CD8-positive, alpha-beta memory T cell (primary cell): Measurements from ENCODE around the gene SNCAIP. TPM values are rescaled to one million over a fixed set of nuclear protein-coding genes. Genes with fewer than 3 reads are reported as not detected.

Source experiments
- CTCF ChIA-PET: fragments of 350-600 bp; sonication (Branson Sonifier 250); formaldehyde crosslinking; loops from one replicate; lab custom pipeline; 2021; ENCODE audit warnings: antibody characterized with exemption; lab: Charles Lee
- POLR2A ChIA-PET: fragments of 350-600 bp; sonication (Branson Sonifier 250); formaldehyde crosslinking; loops from one replicate; lab custom pipeline; 2021; ENCODE audit warnings: antibody characterized with exemption; lab: Charles Lee
- DNase-seq, 5 donors: peaks; one replicate each; pipeline versions ENCODE4 v3.0.0 to v3.0.0-alpha.2; 2020 to 2022; ENCODE audit warnings: mixed read lengths in 1 of 5
- H3K27ac ChIP-seq: one replicate; pipeline ENCODE4 v1.7.0; 2013; ENCODE audit warnings: low read depth, mild to moderate bottlenecking, low read length, moderate library complexity
- H3K27me3 ChIP-seq: 2 replicates; pipeline ENCODE4 v1.7.0; 2013; ENCODE audit warnings: low read length, mild to moderate bottlenecking; ENCODE audit not compliant: insufficient read depth, poor library complexity, severe bottlenecking
- H3K36me3 ChIP-seq: 2 replicates; pipeline ENCODE4 v1.7.0; 2013; ENCODE audit warnings: mild to moderate bottlenecking, low read length, moderate library complexity; ENCODE audit not compliant: insufficient read depth
- H3K4me1 ChIP-seq: 2 replicates; pipeline ENCODE4 v1.7.0; 2013; ENCODE audit warnings: mild to moderate bottlenecking, low read length, moderate library complexity; ENCODE audit not compliant: insufficient read depth
- H3K4me3 ChIP-seq: 2 replicates; pipeline ENCODE4 v1.7.0; 2013; ENCODE audit warnings: mild to moderate bottlenecking, low read length
- H3K9me3 ChIP-seq: 2 replicates; pipeline ENCODE4 v1.7.0; 2013; ENCODE audit warnings: mild to moderate bottlenecking, low read length
- H3K27ac Mint-ChIP-seq, 8 donors: one replicate each; pipeline ENCODE4 v1.8.0; 2020 to 2021; ENCODE audit warnings: mixed read lengths in 8 of 8, mild to moderate bottlenecking in 6 of 8, inconsistent platforms in 3 of 8, moderate library complexity in 3 of 8
- H3K27me3 Mint-ChIP-seq, 2 donors: one replicate each; pipeline ENCODE4 v1.8.0; 2020 to 2021; ENCODE audit warnings: mixed read lengths in 2 of 2, mild to moderate bottlenecking in 1 of 2, moderate library complexity in 1 of 2
- H3K36me3 Mint-ChIP-seq, 3 donors: one replicate each; pipeline ENCODE4 v1.8.0; 2020 to 2021; ENCODE audit warnings: mixed read lengths in 3 of 3, inconsistent platforms in 1 of 3, mild to moderate bottlenecking in 1 of 3
- H3K4me1 Mint-ChIP-seq, 3 donors: one replicate each; pipeline ENCODE4 v1.8.0; 2020 to 2021; ENCODE audit warnings: mixed read lengths in 3 of 3, inconsistent platforms in 1 of 3, mild to moderate bottlenecking in 1 of 3
- H3K4me3 Mint-ChIP-seq, 7 donors: one replicate each; pipeline ENCODE4 v1.8.0; 2020 to 2021; ENCODE audit warnings: mixed read lengths in 7 of 7, mild to moderate bottlenecking in 6 of 7, moderate library complexity in 4 of 7, inconsistent platforms in 2 of 7
- H3K9me3 Mint-ChIP-seq, 5 donors: one replicate each; pipeline ENCODE4 v1.8.0; 2020 to 2022; ENCODE audit warnings: mixed read lengths in 5 of 5, mild to moderate bottlenecking in 3 of 5, moderate library complexity in 2 of 5, inconsistent platforms in 1 of 5
- polyA plus RNA-seq: library from polyadenylated mRNA; unstranded; fragments of 300-500 nt; fragmentation: Illumina TruSeq; gene quantifications from one replicate; pipeline ENCODE4 v1.2.3, GENCODE V29; 2021
- total RNA-seq, 2 experiments: library from RNA; stranded (reverse); gene quantifications; one replicate each; pipeline ENCODE4 v1.2.3, GENCODE V29; 2021

Gene SNCAIP
- total and polyA plus RNA-seq, 3 experiments from 2014 or later: not detected

DNA sequence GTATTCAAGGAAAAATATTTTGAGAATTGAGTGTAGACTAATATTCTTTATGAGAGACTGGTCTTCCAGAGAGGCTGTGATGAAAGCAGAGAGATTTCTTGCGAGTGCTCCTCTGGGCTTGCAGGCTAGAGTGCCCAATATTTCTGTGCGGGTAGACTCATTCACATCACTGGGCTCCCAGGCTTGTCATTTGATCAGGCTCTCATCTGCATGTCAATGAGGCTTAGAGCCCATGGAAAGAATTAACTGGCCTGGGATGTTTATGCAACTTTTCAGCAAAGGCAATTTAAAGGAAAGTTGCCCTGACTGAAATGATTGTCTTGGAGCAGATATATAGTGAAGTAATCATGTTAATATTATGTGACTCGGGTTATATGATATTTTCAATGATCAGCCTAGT lies 42.3 kb downstream of the SNCAIP start:
- Mint-ChIP-seq H3K27ac (no peak overlapping the region), H3K4me1 (no peaks in the 10 kb centered on the region), H3K36me3 (no peaks in the 10 kb centered on the region), H3K27me3 (no peaks in the 10 kb centered on the region), H3K9me3 (no peaks in the 10 kb centered on the region), H3K4me3 (no peak overlapping the region)
- Histone ChIP-seq H3K4me1 (no peaks in the 10 kb centered on the region), H3K27ac (no peak overlapping the region), H3K36me3 (no peaks in the 10 kb centered on the region), H3K9me3 (no peaks in the 10 kb centered on the region), H3K4me3 (no peak overlapping the region), H3K27me3 (no peaks in the 10 kb centered on the region)
- DNase-seq: no peak
- ChIA-PET CTCF (no interaction called here), POLR2A (no interaction called here)

DNA sequence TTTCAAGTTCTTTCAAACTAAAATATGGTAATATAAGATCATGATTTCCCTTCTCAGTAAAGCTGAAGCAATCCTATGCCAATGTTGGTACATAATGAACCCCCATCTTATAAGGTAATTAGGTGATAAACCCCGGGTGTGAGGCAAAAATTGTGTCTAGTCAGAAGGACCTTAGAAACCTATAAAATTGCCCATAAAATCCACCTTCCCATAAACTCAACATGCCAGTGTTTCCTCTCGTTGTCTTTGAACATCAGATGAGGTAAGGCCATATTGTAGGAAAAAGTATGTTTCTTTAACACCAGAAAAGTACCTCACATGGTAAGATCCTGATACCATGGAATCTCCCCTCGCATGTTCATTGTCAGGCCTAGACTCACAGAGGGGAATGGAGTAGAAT lies 43.3 kb downstream of the SNCAIP start:
- Histone ChIP-seq H3K36me3 (no peaks in the 10 kb centered on the region), H3K27ac (no peak overlapping the region), H3K4me1 (no peaks in the 10 kb centered on the region), H3K9me3 (no peaks in the 10 kb centered on the region), H3K27me3 (no peaks in the 10 kb centered on the region), H3K4me3 (no peak overlapping the region)
- Mint-ChIP-seq H3K4me1 (no peaks in the 10 kb centered on the region), H3K27me3 (no peaks in the 10 kb centered on the region), H3K36me3 (no peaks in the 10 kb centered on the region), H3K27ac (no peak overlapping the region), H3K9me3 (no peaks in the 10 kb centered on the region), H3K4me3 (no peak overlapping the region)
- ChIA-PET POLR2A (no interaction called here), CTCF (no interaction called here)
- DNase-seq: no peak

DNA sequence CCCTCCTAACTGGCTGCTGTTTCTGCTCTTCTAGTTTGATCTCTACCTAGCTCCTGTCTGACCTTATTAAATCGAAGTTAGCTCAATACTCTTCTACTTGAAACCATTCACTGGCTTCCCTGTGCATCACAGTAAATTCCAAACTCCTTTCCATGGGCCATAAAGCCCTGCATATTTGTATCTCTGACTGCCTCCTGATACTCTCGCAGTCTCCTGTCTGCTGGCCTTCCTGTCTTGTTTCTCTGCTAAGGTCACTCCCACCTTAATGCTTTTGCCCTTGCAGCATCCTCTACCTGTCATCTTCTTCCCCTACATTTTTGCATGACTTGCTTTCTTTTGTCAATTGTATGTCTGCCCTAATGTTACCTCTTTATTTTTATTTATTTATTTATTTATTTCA lies 44.8 kb downstream of the SNCAIP start:
- DNase-seq: no peak
- no peaks in the 10 kb centered on the region for H3K9me3 ChIP-seq
- Mint-ChIP-seq H3K4me1 (no peaks in the 10 kb centered on the region), H3K36me3 (no peaks in the 10 kb centered on the region), H3K9me3 (no peaks in the 10 kb centered on the region), H3K27me3 (no peaks in the 10 kb centered on the region), H3K4me3 (no peak overlapping the region), H3K27ac (no peak overlapping the region)
- no peaks in the 10 kb centered on the region for H3K4me1 ChIP-seq
- no peak overlapping the region for H3K27ac ChIP-seq
- H3K4me3 ChIP-seq: no peak overlapping the region
- CTCF ChIA-PET: no interaction called here
- no peaks in the 10 kb centered on the region for H3K27me3 ChIP-seq
- H3K36me3 ChIP-seq: no peaks in the 10 kb centered on the region
- POLR2A ChIA-PET: no interaction called here

DNA sequence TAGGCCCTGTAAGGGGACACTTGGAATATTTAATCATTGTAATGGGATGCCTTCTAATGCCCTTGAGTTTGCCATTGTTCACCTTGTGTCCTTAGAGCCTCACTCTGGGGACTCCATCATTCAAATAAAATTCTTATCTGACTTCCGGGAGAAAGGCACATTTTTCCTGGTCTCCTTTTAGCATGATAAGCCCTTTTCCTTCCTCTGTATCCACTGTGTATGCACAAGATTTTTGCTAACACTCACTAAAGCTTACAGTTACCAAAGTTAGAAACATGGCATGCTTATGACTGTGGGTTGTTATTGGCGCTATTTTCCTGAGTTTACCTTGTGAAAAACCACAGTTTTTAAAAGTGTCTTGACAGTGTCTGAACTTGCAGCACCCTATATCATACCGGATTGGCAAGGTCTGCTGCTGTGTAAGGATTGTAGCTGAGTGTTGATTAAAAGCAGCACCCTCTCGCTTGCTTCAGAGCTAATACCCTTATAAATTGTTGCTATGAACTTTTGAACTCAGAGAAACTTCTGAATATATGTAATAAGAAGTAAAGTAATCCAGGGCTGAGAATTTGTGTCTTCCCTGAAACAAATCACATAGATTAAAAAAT lies 46.4 kb downstream of the SNCAIP start:
- Histone ChIP-seq H3K4me1 (no peaks in the 10 kb centered on the region), H3K9me3 (no peaks in the 10 kb centered on the region), H3K27me3 (no peaks in the 10 kb centered on the region), H3K36me3 (no peaks in the 10 kb centered on the region), H3K4me3 (no peak overlapping the region), H3K27ac (no peak overlapping the region)
- no peak for DNase-seq
- H3K9me3 Mint-ChIP-seq: peaks cover 0 to 2% (median 0%) of the 10 kb centered on the region in 5 donors
- POLR2A ChIA-PET: no interaction called here
- H3K27ac Mint-ChIP-seq: no peak overlapping the region
- CTCF ChIA-PET: no interaction called here
- no peaks in the 10 kb centered on the region for H3K36me3 Mint-ChIP-seq
- H3K4me1 Mint-ChIP-seq: no peaks in the 10 kb centered on the region
- no peaks in the 10 kb centered on the region for H3K27me3 Mint-ChIP-seq
- no peak overlapping the region for H3K4me3 Mint-ChIP-seq

DNA sequence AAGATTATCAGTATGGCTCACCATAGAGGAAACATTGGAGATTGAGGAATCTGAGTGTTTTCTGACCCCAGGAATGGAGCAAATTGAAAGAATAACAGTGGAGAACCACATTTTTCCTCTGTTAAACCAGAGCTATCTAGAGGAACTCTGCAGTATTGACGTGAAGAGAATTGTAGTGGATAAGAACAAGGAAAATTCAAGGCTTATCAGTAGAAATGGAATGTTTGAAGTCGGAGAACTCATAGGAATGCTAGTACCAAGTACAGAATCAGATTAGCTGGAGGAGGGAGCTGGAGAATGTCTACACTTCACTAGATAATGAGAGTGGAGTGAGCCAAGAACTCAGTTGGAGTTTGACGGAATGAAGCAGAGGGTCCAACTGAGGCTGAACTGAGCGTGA lies 50.3 kb downstream of the SNCAIP start:
- Histone ChIP-seq H3K9me3 (no peaks in the 10 kb centered on the region), H3K4me1 (no peaks in the 10 kb centered on the region), H3K4me3 (no peak overlapping the region), H3K27ac (no peak overlapping the region), H3K36me3 (no peaks in the 10 kb centered on the region), H3K27me3 (no peaks in the 10 kb centered on the region)
- Mint-ChIP-seq H3K27me3 (no peaks in the 10 kb centered on the region), H3K4me1 (no peaks in the 10 kb centered on the region), H3K4me3 (no peak overlapping the region), H3K27ac (no peak overlapping the region), H3K36me3 (no peaks in the 10 kb centered on the region), H3K9me3 (peaks cover 0 to 6% (median 2%) of the 10 kb centered on the region in 5 donors)
- no peak for DNase-seq
- ChIA-PET CTCF (no interaction called here), POLR2A (no interaction called here)

GRCh38 chr5:122363623-122364022 lies 51.6 kb downstream of the SNCAIP start:
- H3K4me3 ChIP-seq: no peak overlapping the region
- no peaks in the 10 kb centered on the region for H3K27me3 ChIP-seq
- Mint-ChIP-seq H3K27me3 (no peaks in the 10 kb centered on the region), H3K9me3 (peaks cover 0 to 6% (median 2%) of the 10 kb centered on the region in 5 donors), H3K4me1 (no peaks in the 10 kb centered on the region), H3K36me3 (no peaks in the 10 kb centered on the region), H3K4me3 (no peak overlapping the region), H3K27ac (no peak overlapping the region)
- ChIA-PET POLR2A (no interaction called here), CTCF (no interaction called here)
- H3K36me3 ChIP-seq: no peaks in the 10 kb centered on the region
- no peak for DNase-seq
- no peak overlapping the region for H3K27ac ChIP-seq
- H3K9me3 ChIP-seq: no peaks in the 10 kb centered on the region
- H3K4me1 ChIP-seq: no peaks in the 10 kb centered on the region

DNA sequence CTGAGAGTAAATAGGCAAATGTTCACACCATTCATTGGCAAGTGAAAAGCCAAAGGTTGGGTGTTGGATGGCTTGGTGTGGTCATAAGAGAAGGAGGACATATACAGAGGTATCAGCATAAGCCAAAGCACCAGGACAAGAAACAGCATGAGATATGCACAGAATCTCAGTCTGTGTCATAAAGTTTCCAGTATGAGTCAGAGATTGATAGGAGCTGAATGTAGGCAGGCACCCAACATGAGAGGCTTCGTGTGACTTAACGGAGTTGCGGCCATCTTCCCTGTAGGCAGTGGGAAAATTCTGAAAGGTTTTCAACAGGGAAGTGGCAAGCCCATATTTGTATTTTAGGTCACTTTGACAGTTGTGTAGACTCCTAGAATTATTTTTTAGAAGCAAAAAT lies 54.5 kb downstream of the SNCAIP start:
- H3K4me3 ChIP-seq: no peak overlapping the region
- no peaks in the 10 kb centered on the region for H3K36me3 Mint-ChIP-seq
- CTCF ChIA-PET: no interaction called here
- H3K9me3 Mint-ChIP-seq: peaks cover 0 to 6% (median 2%) of the 10 kb centered on the region in 5 donors
- H3K27me3 Mint-ChIP-seq: no peaks in the 10 kb centered on the region
- H3K36me3 ChIP-seq: no peaks in the 10 kb centered on the region
- no peak overlapping the region for H3K4me3 Mint-ChIP-seq
- H3K9me3 ChIP-seq: no peaks in the 10 kb centered on the region
- H3K27ac Mint-ChIP-seq: no peak overlapping the region
- DNase-seq: no peak
- no peaks in the 10 kb centered on the region for H3K4me1 Mint-ChIP-seq
- no peak overlapping the region for H3K27ac ChIP-seq
- no peaks in the 10 kb centered on the region for H3K27me3 ChIP-seq
- POLR2A ChIA-PET: no interaction called here
- H3K4me1 ChIP-seq: no peaks in the 10 kb centered on the region

GRCh38 chr5:122367456-122367855 lies 55.4 kb downstream of the SNCAIP start:
- CTCF ChIA-PET: no interaction called here
- no peak overlapping the region for H3K27ac ChIP-seq
- Mint-ChIP-seq H3K36me3 (no peaks in the 10 kb centered on the region), H3K9me3 (peaks cover 0 to 6% (median 2%) of the 10 kb centered on the region in 5 donors), H3K27ac (no peak overlapping the region), H3K4me3 (no peak overlapping the region), H3K27me3 (no peaks in the 10 kb centered on the region), H3K4me1 (no peaks in the 10 kb centered on the region)
- H3K27me3 ChIP-seq: no peaks in the 10 kb centered on the region
- H3K4me3 ChIP-seq: no peak overlapping the region
- POLR2A ChIA-PET: no interaction called here
- no peaks in the 10 kb centered on the region for H3K4me1 ChIP-seq
- no peak for DNase-seq
- no peaks in the 10 kb centered on the region for H3K9me3 ChIP-seq
- H3K36me3 ChIP-seq: no peaks in the 10 kb centered on the region
